Measurements from ENCODE around the gene P2RY11. TPM values are rescaled to one million over a fixed set of nuclear protein-coding genes. Genes with fewer than 3 reads are reported as not detected.

P2RY11 gene
- total RNA-seq, 1 donor from 2014 or later, result 46.5 TPM

GRCh38 chr19:10086591-10087192 is 24.8 kb upstream of the P2RY11 start:
- intact Hi-C loops (cut with micrococcal nuclease), result no loop called here
- Mint-ChIP-seq H3K36me3 (ENCODE audit: low read depth) (peaks cover 31% of the 10 kb centered on the region), H3K27ac (peak overlapping the region; percentile 58), H3K4me3 (ENCODE audit: low read depth) (peak overlapping the region; percentile 81), H3K4me1 (ENCODE audit: low read depth) (peaks cover 11% of the 10 kb centered on the region), H3K27me3 (ENCODE audit: low read depth) (no peaks in the 10 kb centered on the region), H3K9me3 (no peaks in the 10 kb centered on the region)
- DNase-seq (ENCODE audit: low spot score), result no peak

- H3K27ac Mint-ChIP-seq, result peak overlapping the region; percentile 29
- no peaks in the 10 kb centered on the region for H3K27me3 Mint-ChIP-seq (ENCODE audit: low read depth)
- intact Hi-C loops (cut with micrococcal nuclease), result no loop called here
- no peaks in the 10 kb centered on the region for H3K9me3 Mint-ChIP-seq
- peak overlapping the region; percentile 81 for H3K4me3 Mint-ChIP-seq (ENCODE audit: low read depth)
- no peak for DNase-seq (ENCODE audit: low spot score)
- peaks cover 39% of the 10 kb centered on the region for H3K36me3 Mint-ChIP-seq (ENCODE audit: low read depth)
- H3K4me1 Mint-ChIP-seq (ENCODE audit: low read depth), result peaks cover 11% of the 10 kb centered on the region
Measured at GRCh38 chr19:10087296-10088061, 24.0 kb upstream of the P2RY11 start.

GRCh38 chr19:10088949-10089554 is 22.4 kb upstream of the P2RY11 start:
- H3K4me3 Mint-ChIP-seq (ENCODE audit: low read depth), result no peak overlapping the region
- H3K4me1 Mint-ChIP-seq (ENCODE audit: low read depth), result peaks cover 11% of the 10 kb centered on the region
- no peak overlapping the region for H3K27ac Mint-ChIP-seq
- DNase-seq (ENCODE audit: low spot score), result no peak
- H3K36me3 Mint-ChIP-seq (ENCODE audit: low read depth), result peaks cover 53% of the 10 kb centered on the region
- intact Hi-C loops (cut with micrococcal nuclease), result no loop called here
- H3K27me3 Mint-ChIP-seq (ENCODE audit: low read depth), result no peaks in the 10 kb centered on the region
- H3K9me3 Mint-ChIP-seq, result no peaks in the 10 kb centered on the region

DNA sequence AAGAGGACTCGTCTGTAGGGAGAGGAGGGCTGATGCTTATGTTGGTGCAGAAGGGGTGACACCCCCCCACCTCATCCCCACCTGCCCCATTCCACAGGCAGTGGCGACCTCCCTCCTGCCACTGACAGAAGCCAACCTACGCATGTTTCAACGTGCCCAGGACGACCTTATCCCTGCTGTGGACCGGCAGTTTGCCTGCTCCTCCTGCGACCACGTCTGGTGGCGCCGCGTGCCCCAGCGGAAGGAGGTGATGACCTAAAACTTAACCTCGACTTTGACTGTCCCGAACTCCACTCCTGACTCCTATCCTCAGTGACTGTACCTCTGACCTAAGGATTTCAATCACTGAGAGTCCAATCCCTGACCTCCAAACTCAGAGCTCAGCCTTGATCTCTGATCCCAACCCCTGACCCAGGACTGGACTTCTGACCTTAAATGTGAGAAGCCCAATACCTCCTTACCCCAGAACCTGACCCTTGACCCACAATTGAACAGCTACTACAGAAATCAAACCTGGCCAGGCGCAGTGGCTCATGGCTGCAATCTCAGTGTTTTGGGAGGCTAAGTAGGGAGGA is 21.6 kb upstream of the P2RY11 start:
- no peak overlapping the region for H3K4me3 Mint-ChIP-seq (ENCODE audit: low read depth)
- peaks cover 59% of the 10 kb centered on the region for H3K36me3 Mint-ChIP-seq (ENCODE audit: low read depth)
- DNase-seq (ENCODE audit: low spot score), result no peak
- no peaks in the 10 kb centered on the region for H3K27me3 Mint-ChIP-seq (ENCODE audit: low read depth)
- no peaks in the 10 kb centered on the region for H3K9me3 Mint-ChIP-seq
- intact Hi-C loops (cut with micrococcal nuclease), result no loop called here
- no peak overlapping the region for H3K27ac Mint-ChIP-seq
- peaks cover 11% of the 10 kb centered on the region for H3K4me1 Mint-ChIP-seq (ENCODE audit: low read depth)

DNA sequence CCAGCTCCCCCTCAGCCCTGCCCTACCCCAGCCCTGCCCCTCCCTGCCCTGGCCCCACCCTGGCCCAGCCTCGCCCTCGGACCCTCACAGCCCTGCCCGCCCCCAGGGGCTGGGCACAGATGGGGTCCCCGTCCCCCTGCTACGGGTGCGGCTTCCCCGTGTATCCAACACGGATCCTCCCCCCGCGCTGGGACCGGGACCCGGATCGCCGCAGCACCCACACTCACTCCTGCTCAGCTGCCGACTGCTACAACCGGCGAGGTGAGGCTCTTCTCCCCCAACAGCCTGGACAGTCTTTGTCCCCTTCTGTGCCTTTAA is 20.2 kb upstream of the P2RY11 start:
- H3K27ac Mint-ChIP-seq, result no peak overlapping the region
- intact Hi-C loops (cut with micrococcal nuclease), result no loop called here
- peaks cover 59% of the 10 kb centered on the region for H3K36me3 Mint-ChIP-seq (ENCODE audit: low read depth)
- DNase-seq (ENCODE audit: low spot score), result no peak
- no peaks in the 10 kb centered on the region for H3K9me3 Mint-ChIP-seq
- H3K27me3 Mint-ChIP-seq (ENCODE audit: low read depth), result no peaks in the 10 kb centered on the region
- peaks cover 9% of the 10 kb centered on the region for H3K4me1 Mint-ChIP-seq (ENCODE audit: low read depth)
- H3K4me3 Mint-ChIP-seq (ENCODE audit: low read depth), result no peak overlapping the region

- Mint-ChIP-seq H3K36me3 (ENCODE audit: low read depth) (peaks cover 59% of the 10 kb centered on the region), H3K27me3 (ENCODE audit: low read depth) (no peaks in the 10 kb centered on the region), H3K4me1 (ENCODE audit: low read depth) (peaks cover 8% of the 10 kb centered on the region), H3K4me3 (ENCODE audit: low read depth) (no peak overlapping the region), H3K27ac (peak overlapping the region; percentile 16), H3K9me3 (no peaks in the 10 kb centered on the region)
- DNase-seq (ENCODE audit: low spot score), result no peak
- intact Hi-C loops (cut with micrococcal nuclease), result no loop called here
Measured at GRCh38 chr19:10091895-10092641, 19.4 kb upstream of the P2RY11 start.

DNA sequence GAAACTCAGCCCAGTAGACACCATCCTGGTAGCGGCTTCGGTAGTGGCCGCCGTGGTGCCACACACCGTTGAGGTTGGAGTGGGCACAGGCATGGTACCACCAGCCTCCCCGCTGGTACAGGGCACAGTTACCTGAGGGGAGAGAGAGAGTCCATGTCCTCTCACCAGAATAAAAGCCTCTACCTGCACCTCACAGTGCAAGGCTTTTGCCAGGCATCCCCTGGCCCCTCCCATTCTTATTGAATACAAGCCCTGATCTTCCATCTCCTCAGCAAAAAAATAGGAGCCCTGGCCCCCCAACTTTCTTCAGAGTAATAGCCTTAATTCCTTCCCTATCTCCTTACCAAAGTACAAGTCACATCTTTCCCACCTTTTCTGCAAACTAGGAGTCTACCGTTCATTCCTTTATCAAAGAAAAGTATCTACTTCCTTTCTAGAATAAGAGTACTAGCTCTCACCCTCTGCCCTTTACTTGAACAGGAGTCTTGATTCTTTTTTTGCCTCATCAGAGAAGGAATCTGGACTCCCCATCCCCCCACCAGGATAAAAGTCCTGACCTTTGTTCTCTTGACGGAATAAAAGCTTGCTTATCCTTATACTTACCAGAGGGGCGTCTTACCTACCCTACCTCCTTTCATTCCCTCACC is 18.7 kb upstream of the P2RY11 start:
- peaks cover 53% of the 10 kb centered on the region for H3K36me3 Mint-ChIP-seq (ENCODE audit: low read depth)
- H3K27me3 Mint-ChIP-seq (ENCODE audit: low read depth), result no peaks in the 10 kb centered on the region
- no peak overlapping the region for H3K27ac Mint-ChIP-seq
- no peak for DNase-seq (ENCODE audit: low spot score)
- H3K9me3 Mint-ChIP-seq, result no peaks in the 10 kb centered on the region
- H3K4me3 Mint-ChIP-seq (ENCODE audit: low read depth), result no peak overlapping the region
- H3K4me1 Mint-ChIP-seq (ENCODE audit: low read depth), result peaks cover 2% of the 10 kb centered on the region
- intact Hi-C loops (cut with micrococcal nuclease), result no loop called here

DNA sequence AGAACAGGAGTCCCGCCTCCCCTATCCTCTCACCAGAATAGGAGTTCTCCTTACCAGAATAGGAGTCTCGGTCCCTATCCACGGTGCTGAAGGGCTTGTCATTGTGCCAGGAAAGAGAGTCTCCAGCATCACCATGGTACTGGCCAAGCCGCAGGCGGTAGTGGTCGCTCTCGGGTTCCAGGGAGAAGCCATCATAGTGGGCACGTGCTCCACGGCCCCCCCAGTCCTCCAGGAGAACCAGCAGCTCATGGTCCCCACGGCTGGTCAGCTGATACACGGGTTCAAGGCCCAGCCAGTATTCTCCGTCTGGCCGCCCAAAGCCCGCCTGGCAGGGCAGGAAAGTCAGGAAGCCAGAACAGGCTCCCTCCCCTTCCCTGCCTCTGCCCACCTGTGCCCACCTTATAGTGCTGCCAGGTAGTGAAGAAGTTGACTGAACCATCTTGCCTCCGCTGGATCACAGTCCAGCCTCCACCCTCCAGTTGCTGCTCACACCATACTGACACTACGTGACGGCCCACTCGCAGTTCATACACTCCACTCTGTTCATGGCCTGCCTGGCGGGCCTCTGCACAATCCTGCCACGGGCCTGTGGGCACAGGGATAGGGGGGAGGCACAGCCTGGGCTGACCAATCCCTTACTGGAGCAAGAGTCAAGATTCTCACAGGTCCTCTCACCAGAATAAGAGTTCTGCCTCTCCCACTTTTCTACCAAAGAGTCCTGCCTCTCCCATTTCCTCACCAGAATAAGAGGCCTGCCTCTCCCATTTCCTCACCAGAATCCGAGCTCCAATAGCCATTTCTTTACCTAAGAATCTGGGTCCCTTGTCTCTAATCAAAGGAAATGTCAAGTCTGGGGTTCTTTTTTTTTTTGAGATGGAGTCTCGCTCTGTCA is 18.0 kb upstream of the P2RY11 start:
- intact Hi-C loops (cut with micrococcal nuclease), result no loop called here
- Mint-ChIP-seq H3K4me1 (ENCODE audit: low read depth) (peaks cover 4% of the 10 kb centered on the region), H3K4me3 (ENCODE audit: low read depth) (no peak overlapping the region), H3K36me3 (ENCODE audit: low read depth) (peaks cover 49% of the 10 kb centered on the region), H3K9me3 (no peaks in the 10 kb centered on the region), H3K27me3 (ENCODE audit: low read depth) (no peaks in the 10 kb centered on the region), H3K27ac (no peak overlapping the region)
- no peak for DNase-seq (ENCODE audit: low spot score)

- intact Hi-C loops (cut with micrococcal nuclease), result no loop called here
- no peak overlapping the region for H3K4me3 Mint-ChIP-seq (ENCODE audit: low read depth)
- peaks cover 12% of the 10 kb centered on the region for H3K4me1 Mint-ChIP-seq (ENCODE audit: low read depth)
- H3K27me3 Mint-ChIP-seq (ENCODE audit: low read depth), result no peaks in the 10 kb centered on the region
- peaks cover 39% of the 10 kb centered on the region for H3K36me3 Mint-ChIP-seq (ENCODE audit: low read depth)
- no peak overlapping the region for H3K27ac Mint-ChIP-seq
- no peaks in the 10 kb centered on the region for H3K9me3 Mint-ChIP-seq
- DNase-seq (ENCODE audit: low spot score), result no peak
Measured at GRCh38 chr19:10095622-10095947, 15.9 kb upstream of the P2RY11 start.

GRCh38 chr19:10095948-10096614 is 15.4 kb upstream of the P2RY11 start:
- Mint-ChIP-seq H3K4me1 (ENCODE audit: low read depth) (peaks cover 13% of the 10 kb centered on the region), H3K27me3 (ENCODE audit: low read depth) (no peaks in the 10 kb centered on the region), H3K4me3 (ENCODE audit: low read depth) (peak overlapping the region; percentile 49), H3K27ac (peak overlapping the region; percentile 22), H3K36me3 (ENCODE audit: low read depth) (peaks cover 34% of the 10 kb centered on the region), H3K9me3 (no peaks in the 10 kb centered on the region)
- peak; percentile 88 for DNase-seq (ENCODE audit: low spot score)
- intact Hi-C loops (cut with micrococcal nuclease), result loop anchor here (1.0 kb wide), 1 partner anchor 9 kb away; no protein-coding TSS in a partner anchor

DNA sequence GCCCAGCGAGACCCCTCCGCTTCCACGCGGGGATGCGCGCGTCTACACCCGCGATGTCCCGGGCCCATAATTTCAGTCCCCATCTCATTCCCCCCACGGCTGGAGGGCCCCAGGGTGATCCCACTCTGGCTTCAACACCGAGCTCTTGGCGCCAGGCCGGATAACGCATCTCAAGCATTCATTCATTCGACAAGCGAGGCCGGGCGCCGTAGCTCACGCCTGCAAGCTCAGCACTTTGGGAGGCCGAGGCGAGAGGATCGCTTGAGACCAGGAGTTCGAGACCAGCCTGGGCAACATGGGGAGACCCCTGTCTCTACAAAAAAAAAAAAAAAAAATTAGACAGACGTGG is 14.9 kb upstream of the P2RY11 start:
- Mint-ChIP-seq H3K27me3 (ENCODE audit: low read depth) (no peaks in the 10 kb centered on the region), H3K4me1 (ENCODE audit: low read depth) (peaks cover 13% of the 10 kb centered on the region), H3K36me3 (ENCODE audit: low read depth) (peaks cover 32% of the 10 kb centered on the region), H3K9me3 (no peaks in the 10 kb centered on the region), H3K27ac (peak overlapping the region; percentile 22), H3K4me3 (ENCODE audit: low read depth) (peak overlapping the region; percentile 49)
- intact Hi-C loops (cut with micrococcal nuclease), result loop anchor here (1.0 kb wide), 1 partner anchor 9 kb away; no protein-coding TSS in a partner anchor
- DNase-seq (ENCODE audit: low spot score), result no peak

Data from activated T-helper 2 cell treated with anti-CD3 and anti-CD28 coated beads, Interferon-gamma antibody, Interleukin-2, Interleukin-4, amounts not matched to agents 10 μg/mL and 5 μg/mL and 100 μg/mL, durations not matched to agents 14 hours and 24 hours and 36 hours (primary cell).